ENCODE measurements around the gene ANXA2R. TPM values are rescaled to one million over a fixed set of nuclear protein-coding genes. Genes with fewer than 3 reads are reported as not detected.

The ANXA2R gene
- total and polyA plus RNA-seq, 9 of the 15 experiments (the other 6 are each of a cell fraction or from before 2014, with no cell fraction given) = 2.1 to 4.8 (median 3.4) TPM

- no peak for TF ChIP-seq RBM25 (IDR thresholded peaks at IDR 0.05; ENCODE audit: low read depth, low read length, severe bottlenecking)
- TF ChIP-seq, protein P1, sequence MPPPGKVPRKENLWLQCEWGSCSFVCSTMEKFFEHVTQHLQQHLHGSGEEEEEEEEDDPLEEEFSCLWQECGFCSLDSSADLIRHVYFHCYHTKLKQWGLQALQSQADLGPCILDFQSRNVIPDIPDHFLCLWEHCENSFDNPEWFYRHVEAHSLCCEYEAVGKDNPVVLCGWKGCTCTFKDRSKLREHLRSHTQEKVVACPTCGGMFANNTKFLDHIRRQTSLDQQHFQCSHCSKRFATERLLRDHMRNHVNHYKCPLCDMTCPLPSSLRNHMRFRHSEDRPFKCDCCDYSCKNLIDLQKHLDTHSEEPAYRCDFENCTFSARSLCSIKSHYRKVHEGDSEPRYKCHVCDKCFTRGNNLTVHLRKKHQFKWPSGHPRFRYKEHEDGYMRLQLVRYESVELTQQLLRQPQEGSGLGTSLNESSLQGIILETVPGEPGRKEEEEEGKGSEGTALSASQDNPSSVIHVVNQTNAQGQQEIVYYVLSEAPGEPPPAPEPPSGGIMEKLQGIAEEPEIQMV (tag; conservative IDR thresholded peaks at IDR 0.05; ENCODE audit: low read depth) = peak; percentile 63; the same call in 1 of the 2 replicates
- TF ChIP-seq SP1 (CRISPR knock-in tag; IDR thresholded peaks at IDR 0.05) = no peak; the same call in 1 of the 2 replicates
- TF ChIP-seq ZNF232 (CRISPR knock-in tag; IDR thresholded peaks at IDR 0.05) = no peak
- no peak for TF ChIP-seq MAFG (tag; conservative IDR thresholded peaks at IDR 0.05)
- no peak for TF ChIP-seq PTTG1 (tag; IDR thresholded peaks at IDR 0.05; ENCODE audit: low read depth)
- TF ChIP-seq FUS (optimal IDR thresholded peaks at IDR 0.05; ENCODE audit: low read depth, low read length) = no peak
- no peak for TF ChIP-seq SMC3 (conservative IDR thresholded peaks at IDR 0.05; ENCODE audit: insufficient read depth, low read depth, low read length)
- no peak for TF ChIP-seq HBP1 (CRISPR knock-in tag; IDR thresholded peaks at IDR 0.05)
- no peak for TF ChIP-seq USF1 (CRISPR knock-in tag; IDR thresholded peaks at IDR 0.05)
- no peak for TF ChIP-seq CAMTA2 (CRISPR knock-in tag; conservative IDR thresholded peaks at IDR 0.05)
- no peak for TF ChIP-seq EWSR1 (IDR thresholded peaks at IDR 0.05; ENCODE audit: borderline replicate concordance, low read depth, partially characterized antibody)
- peak; percentile 68; the same call in 1 of the 2 replicates for TF ChIP-seq ZBTB7A (IDR thresholded peaks at IDR 0.05; ENCODE audit: borderline replicate concordance, control insufficient read depth, low read depth, low read length)
- TF ChIP-seq ZSCAN32 (CRISPR knock-in tag; IDR thresholded peaks at IDR 0.05) = no peak
- TF ChIP-seq ZNF12 (CRISPR knock-in tag; IDR thresholded peaks at IDR 0.05) = no peak; the same call in 1 of the 2 replicates
- TF ChIP-seq, protein P2, sequence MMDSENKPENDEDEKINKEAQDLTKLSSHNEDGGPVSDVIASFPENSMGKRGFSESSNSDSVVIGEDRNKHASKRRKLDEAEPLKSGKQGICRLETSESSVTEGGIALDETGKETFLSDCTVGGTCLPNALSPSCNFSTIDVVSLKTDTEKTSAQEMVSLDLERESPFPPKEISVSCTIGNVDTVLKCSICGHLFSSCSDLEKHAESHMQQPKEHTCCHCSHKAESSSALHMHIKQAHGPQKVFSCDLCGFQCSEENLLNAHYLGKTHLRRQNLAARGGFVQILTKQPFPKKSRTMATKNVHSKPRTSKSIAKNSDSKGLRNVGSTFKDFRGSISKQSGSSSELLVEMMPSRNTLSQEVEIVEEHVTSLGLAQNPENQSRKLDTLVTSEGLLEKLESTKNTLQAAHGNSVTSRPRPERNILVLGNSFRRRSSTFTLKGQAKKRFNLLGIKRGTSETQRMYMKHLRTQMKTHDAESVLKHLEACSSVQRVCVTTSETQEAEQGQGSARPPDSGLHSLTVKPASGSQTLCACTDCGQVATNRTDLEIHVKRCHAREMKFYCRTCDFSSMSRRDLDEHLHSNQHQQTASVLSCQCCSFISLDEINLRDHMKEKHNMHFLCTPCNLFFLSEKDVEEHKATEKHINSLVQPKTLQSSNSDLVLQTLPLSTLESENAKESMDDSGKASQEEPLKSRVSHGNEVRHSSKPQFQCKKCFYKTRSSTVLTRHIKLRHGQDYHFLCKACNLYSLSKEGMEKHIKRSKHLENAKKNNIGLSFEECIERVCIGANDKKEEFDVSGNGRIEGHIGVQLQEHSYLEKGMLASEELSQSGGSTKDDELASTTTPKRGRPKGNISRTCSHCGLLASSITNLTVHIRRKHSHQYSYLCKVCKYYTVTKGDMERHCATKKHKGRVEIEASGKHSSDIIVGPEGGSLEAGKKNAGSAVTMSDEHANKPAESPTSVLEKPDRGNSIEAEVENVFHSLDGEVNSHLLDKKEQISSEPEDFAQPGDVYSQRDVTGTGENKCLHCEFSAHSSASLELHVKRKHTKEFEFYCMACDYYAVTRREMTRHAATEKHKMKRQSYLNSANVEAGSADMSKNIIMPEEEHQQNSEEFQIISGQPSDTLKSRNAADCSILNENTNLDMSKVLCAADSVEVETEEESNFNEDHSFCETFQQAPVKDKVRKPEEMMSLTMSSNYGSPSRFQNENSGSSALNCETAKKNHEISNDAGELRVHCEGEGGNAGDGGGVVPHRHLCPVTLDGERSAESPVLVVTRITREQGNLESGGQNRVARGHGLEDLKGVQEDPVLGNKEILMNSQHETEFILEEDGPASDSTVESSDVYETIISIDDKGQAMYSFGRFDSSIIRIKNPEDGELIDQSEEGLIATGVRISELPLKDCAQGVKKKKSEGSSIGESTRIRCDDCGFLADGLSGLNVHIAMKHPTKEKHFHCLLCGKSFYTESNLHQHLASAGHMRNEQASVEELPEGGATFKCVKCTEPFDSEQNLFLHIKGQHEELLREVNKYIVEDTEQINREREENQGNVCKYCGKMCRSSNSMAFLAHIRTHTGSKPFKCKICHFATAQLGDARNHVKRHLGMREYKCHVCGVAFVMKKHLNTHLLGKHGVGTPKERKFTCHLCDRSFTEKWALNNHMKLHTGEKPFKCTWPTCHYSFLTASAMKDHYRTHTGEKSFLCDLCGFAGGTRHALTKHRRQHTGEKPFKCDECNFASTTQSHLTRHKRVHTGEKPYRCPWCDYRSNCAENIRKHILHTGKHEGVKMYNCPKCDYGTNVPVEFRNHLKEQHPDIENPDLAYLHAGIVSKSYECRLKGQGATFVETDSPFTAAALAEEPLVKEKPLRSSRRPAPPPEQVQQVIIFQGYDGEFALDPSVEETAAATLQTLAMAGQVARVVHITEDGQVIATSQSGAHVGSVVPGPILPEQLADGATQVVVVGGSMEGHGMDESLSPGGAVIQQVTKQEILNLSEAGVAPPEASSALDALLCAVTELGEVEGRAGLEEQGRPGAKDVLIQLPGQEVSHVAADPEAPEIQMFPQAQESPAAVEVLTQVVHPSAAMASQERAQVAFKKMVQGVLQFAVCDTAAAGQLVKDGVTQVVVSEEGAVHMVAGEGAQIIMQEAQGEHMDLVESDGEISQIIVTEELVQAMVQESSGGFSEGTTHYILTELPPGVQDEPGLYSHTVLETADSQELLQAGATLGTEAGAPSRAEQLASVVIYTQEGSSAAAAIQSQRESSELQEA (IDR thresholded peaks at IDR 0.05; ENCODE audit: low read depth) = no peak
Measured at GRCh38 chr5:43007246-43007910, 32.7 kb downstream of the ANXA2R start (continued).

Measured in K562 (cell line).